OCI-LY1 (cell line): ENCODE data around the gene LCT.
A peak's percentile ranks its signal among the peaks of the same experiment; 100 is the strongest.

Source experiments
- H2AFZ ChIP-seq: fragments of 200-600 bp; sonication (generic), shearing (Covaris generic); 2 replicates; pipeline ENCODE4 v1.6.0; 2014; ENCODE audit warnings: antibody characterized with exemption, mild to moderate bottlenecking, low read length
- H3F3A ChIP-seq: fragments of 200-600 bp; sonication (generic), shearing (Covaris generic); 2 replicates; pipeline ENCODE4 v1.6.0; 2014; ENCODE audit warnings: mild to moderate bottlenecking, antibody characterized with exemption, low read length, moderate library complexity; ENCODE audit not compliant: insufficient read depth
- H3K27ac ChIP-seq: fragments of 200-600 bp; sonication (generic); 2 replicates; pipeline ENCODE4 v1.5.1; 2014; ENCODE audit warnings: low read length, mixed run types, mild to moderate bottlenecking, low read depth; ENCODE audit not compliant: poor library complexity, severe bottlenecking
- H3K27me3 ChIP-seq: fragments of 200-600 bp; sonication (generic); 2 replicates; pipeline ENCODE4 v1.6.0; 2014; ENCODE audit warnings: antibody characterized with exemption, mild to moderate bottlenecking, low read length, moderate library complexity; ENCODE audit not compliant: insufficient read depth
- H3K36me3 ChIP-seq: fragments of 200-600 bp; sonication (generic); 2 replicates; pipeline ENCODE4 v1.6.1; 2014; ENCODE audit warnings: mild to moderate bottlenecking, antibody characterized with exemption, low read length, moderate library complexity, mixed read lengths; ENCODE audit not compliant: insufficient read depth
- H3K4me1 ChIP-seq: fragments of 200-600 bp; sonication (generic); 2 replicates; pipeline ENCODE4 v1.5.1; 2014; ENCODE audit warnings: mild to moderate bottlenecking, low read length, moderate library complexity; ENCODE audit not compliant: insufficient read depth, severe bottlenecking
- H3K4me2 ChIP-seq: fragments of 200-600 bp; sonication (generic), shearing (Covaris generic); 2 replicates; pipeline ENCODE4 v1.6.1; 2014; ENCODE audit warnings: low read length
- H3K4me3 ChIP-seq: fragments of 200-600 bp; sonication (generic); 2 replicates; pipeline ENCODE4 v1.5.1; 2014; ENCODE audit warnings: low read length, low read depth, mild to moderate bottlenecking, mixed read lengths; ENCODE audit not compliant: poor library complexity, severe bottlenecking
- H3K79me2 ChIP-seq: fragments of 200-600 bp; shearing (Covaris generic); 2 replicates; pipeline ENCODE4 v1.6.1; 2016; ENCODE audit warnings: mixed run types, low read length, mixed read lengths; ENCODE audit not compliant: insufficient read depth
- H3K9ac ChIP-seq: fragments of 200-600 bp; sonication (generic), shearing (Covaris generic); 2 replicates; pipeline ENCODE4 v1.6.1; 2014; ENCODE audit warnings: mild to moderate bottlenecking, low read length, mixed read lengths
- H3K9me2 ChIP-seq: fragments of 200-600 bp; sonication (generic), shearing (Covaris generic); 2 replicates; pipeline ENCODE4 v1.6.1; 2014; ENCODE audit warnings: low read depth, mild to moderate bottlenecking, low read length, mixed read lengths
- H3K9me3 ChIP-seq: fragments of 200-600 bp; shearing (Covaris generic); 2 replicates; pipeline ENCODE4 v1.6.1; 2014; ENCODE audit warnings: low read length, mixed read lengths
- H4K20me1 ChIP-seq: fragments of 200-600 bp; sonication (generic), shearing (Covaris generic); 2 replicates; pipeline ENCODE4 v1.6.0; 2016; ENCODE audit warnings: mild to moderate bottlenecking, low read length; ENCODE audit not compliant: insufficient read depth
- CTCF ChIP-seq: fragments of 200-600 bp; sonication (generic), shearing (Covaris generic); IDR thresholded peaks from 2 replicates; pipeline ENCODE4 v1.5.1; 2017; ENCODE audit warnings: mild to moderate bottlenecking, antibody characterized with exemption, low read length, moderate library complexity, mixed read lengths
- EZH2 ChIP-seq: fragments of 200-600 bp; sonication (generic), shearing (Covaris generic); IDR thresholded peaks from 2 replicates; pipeline ENCODE4 v1.8.0; 2017; ENCODE audit warnings: borderline replicate concordance, mixed run types, mild to moderate bottlenecking, antibody characterized with exemption, low read length, moderate library complexity, mixed read lengths

Gene LCT

GRCh38 chr2:135743860-135744259, 93.1 kb downstream of the LCT start:
- Histone ChIP-seq H2AFZ (no peak overlapping the region), H3K27ac (no peak overlapping the region), H3K9me3 (no peaks in the 10 kb centered on the region), H3K9me2 (no peaks in the 10 kb centered on the region), H3F3A (0 out of 2 replicates have a peak, but pooled peaks cover under 1% of the 10 kb centered on the region), H3K4me2 (peak overlapping the region; percentile 100), H3K4me3 (peak overlapping the region; percentile 97), H3K36me3 (peaks cover 23% of the 10 kb centered on the region), H3K4me1 (peaks cover 20% of the 10 kb centered on the region), H3K9ac (peak overlapping the region; percentile 23; the same call in 1 of the 2 replicates), H4K20me1 (no peaks in the 10 kb centered on the region; the same call in 1 of the 2 replicates), H3K27me3 (no peaks in the 10 kb centered on the region), H3K79me2 (peaks cover 47% of the 10 kb centered on the region)
- TF ChIP-seq EZH2 (no peak), CTCF (no peak)

GRCh38 chr2:135742325-135742757, 94.6 kb downstream of the LCT start:
- no peaks in the 10 kb centered on the region; the same call in 1 of the 2 replicates for H4K20me1 ChIP-seq

DNA sequence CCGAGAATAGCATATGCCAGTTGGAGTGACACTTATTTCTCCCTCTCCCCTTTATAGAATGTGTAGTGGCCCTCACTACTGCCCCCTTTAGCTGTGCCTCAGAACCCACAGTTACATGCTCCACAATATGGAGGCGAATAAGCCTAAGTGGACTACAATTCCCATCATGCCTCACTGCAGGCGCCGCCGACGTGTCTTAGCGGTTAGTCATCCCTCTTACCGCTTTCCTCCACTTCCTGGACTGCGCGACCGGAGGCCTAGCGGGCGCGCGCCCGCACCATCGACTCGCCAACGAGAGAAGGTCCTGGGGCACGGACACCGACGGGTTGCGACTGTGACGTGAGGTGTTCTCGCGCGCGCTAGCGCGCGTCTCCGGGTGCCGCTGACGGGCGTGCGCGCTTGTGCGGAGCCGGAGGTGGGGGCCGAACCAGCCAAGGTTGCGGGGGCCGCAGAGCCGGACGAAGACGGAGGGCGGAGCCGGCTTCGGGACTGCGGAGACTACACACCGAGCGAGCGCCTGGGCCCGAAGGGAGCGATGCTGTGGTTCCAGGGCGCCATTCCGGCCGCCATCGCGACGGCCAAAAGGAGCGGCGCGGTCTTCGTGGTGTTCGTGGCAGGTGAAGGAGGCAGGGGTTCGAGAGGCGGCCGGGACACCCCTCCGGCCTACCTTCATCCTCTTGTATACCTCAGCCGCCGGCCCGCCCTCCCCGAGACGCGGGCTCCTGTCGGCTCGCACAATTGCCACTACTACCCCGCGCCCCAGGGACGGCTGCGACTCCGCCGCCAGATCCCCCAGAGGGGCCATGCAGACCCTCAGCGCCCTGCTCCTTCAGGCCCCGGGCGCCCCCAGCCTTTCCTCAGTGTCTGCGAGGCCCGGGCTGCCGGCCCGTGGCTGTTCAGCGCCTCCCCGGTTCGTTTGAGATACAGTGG, 95.3 kb downstream of the LCT start, which contains the start of gene UBXN4:
Gene UBXN4, plus strand, starts transcription at position 461 of the 930 bp plus-strand sequence. Its CDS starts 75 bp downstream, at position 536.
- peaks cover 12% of the 10 kb centered on the region for H3K36me3 ChIP-seq
- peaks cover 43% of the 10 kb centered on the region for H3K79me2 ChIP-seq
- peaks cover 20% of the 10 kb centered on the region for H3K4me1 ChIP-seq
- no peaks in the 10 kb centered on the region for H3F3A ChIP-seq
- peak; percentile 86 for TF ChIP-seq CTCF
- no peak for TF ChIP-seq EZH2
- H3K4me3 ChIP-seq, result peak within 1 kb of the TSS; percentile 97
- no peaks in the 10 kb centered on the region for H3K9me2 ChIP-seq
- H3K27ac ChIP-seq, result peak within 1 kb of the TSS; percentile 71
- peak within 1 kb of the TSS; percentile 100 for H3K4me2 ChIP-seq
- H2AFZ ChIP-seq, result peak within 1 kb of the TSS; percentile 70; the same call in 1 of the 2 replicates
- H4K20me1 ChIP-seq, result no peaks in the 10 kb centered on the region; the same call in 1 of the 2 replicates
- H3K9ac ChIP-seq, result peak within 1 kb of the TSS; percentile 96
- no peaks in the 10 kb centered on the region for H3K27me3 ChIP-seq
- no peaks in the 10 kb centered on the region for H3K9me3 ChIP-seq

More at GRCh38 chr2:135742325-135742757, 94.6 kb downstream of the LCT start:
- Histone ChIP-seq H3K79me2 (peaks cover 47% of the 10 kb centered on the region), H3K4me1 (peaks cover 20% of the 10 kb centered on the region), H3K4me2 (peak overlapping the region; percentile 100), H3K9ac (peak overlapping the region; percentile 96), H3K36me3 (peaks cover 15% of the 10 kb centered on the region), H3F3A (no peaks in the 10 kb centered on the region), H3K9me2 (no peaks in the 10 kb centered on the region), H2AFZ (no peak overlapping the region), H3K27ac (peak overlapping the region; percentile 71), H3K4me3 (peak overlapping the region; percentile 97), H3K9me3 (no peaks in the 10 kb centered on the region), H3K27me3 (no peaks in the 10 kb centered on the region)
- TF ChIP-seq CTCF, result no peak
- TF ChIP-seq EZH2, result no peak
